OCI-M1 (cell line): ENCODE data around the gene POLG2.
A peak's percentile ranks its signal among the peaks of the same experiment; 100 is the strongest.
"Not testable (repeated sequence)": the region's sequence is repeated elsewhere in the genome, so short reads cannot be mapped to it uniquely, and the experiment has no call there.

Experiments used
- DNase-seq: peaks from one replicate; lab custom pipeline; 2025; lab: John Stamatoyannopoulos, UW

The POLG2 gene

DNA sequence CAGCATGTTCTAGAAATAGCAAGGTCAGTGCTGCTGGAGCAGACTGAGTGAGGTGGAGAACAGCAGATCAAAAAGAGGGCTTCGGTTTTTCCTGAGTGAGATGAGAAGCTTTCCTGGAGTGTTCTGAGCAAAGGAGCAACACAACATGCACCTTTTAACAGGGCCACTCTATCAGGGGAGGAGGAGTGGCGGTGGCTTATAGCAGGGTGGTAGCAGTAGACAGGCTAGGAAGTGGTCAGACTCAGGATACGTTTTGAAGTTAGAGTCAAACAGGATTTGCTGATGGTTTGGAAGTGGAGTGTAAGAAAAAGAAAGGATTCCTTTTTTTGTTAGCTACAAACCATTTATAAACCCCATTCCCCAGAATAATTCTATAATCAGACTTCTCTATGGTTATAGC lies 12.5 kb downstream of the POLG2 start:
- DNase-seq: no peak

DNA sequence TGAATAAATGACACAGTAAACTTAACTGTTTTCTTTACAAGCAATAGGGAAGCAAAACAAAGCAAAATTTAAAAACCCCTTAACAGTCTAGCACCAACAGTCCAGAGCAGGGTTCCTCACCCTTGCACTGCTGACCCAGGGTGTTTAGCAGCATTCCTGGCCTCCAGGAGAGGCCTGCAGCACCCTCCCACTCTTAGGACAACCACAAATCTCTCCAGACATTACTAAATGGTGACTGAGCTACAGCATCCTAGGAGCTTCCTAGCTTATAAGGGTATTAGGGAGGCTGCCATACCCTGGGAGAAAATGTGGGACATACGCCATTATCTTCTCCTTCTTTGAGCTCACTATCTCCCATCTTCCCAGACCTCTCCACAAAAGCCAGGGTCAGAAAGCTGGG lies 15.9 kb downstream of the POLG2 start:
- DNase-seq: no peak

DNA sequence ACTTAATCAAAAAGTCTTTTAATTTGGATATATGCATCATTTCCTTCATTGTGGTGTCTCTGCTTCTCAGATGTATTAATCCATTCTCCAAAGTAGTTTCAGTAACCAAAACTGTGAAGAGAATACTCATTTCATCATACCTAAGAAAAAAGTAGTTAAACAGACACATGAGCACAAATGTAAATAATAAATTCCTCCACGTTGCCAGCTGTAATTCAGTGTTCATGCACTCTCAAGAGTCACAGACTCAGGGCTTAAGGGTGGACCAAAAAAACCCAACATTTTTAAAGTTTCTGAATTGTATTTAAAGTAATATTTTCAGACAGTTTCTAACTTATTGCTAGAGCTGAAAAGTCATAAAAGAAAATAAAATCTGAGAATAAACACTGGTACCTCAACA lies 19.0 kb downstream of the POLG2 start:
- no peak for DNase-seq

DNA sequence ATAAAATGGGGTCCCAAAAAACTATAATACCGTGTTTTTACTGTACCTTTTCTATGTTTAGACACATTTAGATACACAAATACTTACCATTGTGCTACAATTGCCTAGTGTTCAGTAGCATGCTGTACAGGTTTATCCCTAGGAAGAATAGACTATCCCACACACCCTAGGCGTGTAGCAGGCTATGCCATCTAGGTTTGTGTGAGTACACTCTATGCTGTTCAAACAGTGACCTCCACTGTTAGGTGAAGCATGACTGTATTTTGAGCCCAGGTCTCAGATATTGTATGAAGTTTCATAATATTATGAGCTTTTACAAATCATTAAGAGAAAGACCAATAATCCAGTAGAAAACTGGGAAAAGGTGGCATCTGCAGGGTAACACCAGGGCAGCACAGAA lies 24.3 kb downstream of the POLG2 start:
- DNase-seq: no peak

DNA sequence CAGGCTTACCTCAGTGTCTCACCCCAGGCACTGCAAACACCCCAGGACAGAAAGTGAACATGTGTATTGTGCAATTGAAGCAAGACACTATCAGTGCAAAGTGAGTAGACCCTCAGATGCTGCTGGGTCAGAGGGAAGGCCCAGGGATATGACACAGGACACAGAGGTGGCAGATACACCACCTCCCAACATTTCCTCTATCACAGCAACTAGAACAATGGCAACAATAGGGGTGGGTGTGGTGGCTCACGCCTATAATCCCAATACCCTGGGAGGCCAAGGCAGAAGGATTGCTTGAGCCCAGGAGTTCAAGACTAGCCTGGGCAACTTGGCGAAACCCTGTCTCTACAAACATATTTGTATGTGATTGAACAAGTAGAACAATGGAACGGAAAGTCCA lies 25.4 kb downstream of the POLG2 start:
- DNase-seq: no peak

DNA sequence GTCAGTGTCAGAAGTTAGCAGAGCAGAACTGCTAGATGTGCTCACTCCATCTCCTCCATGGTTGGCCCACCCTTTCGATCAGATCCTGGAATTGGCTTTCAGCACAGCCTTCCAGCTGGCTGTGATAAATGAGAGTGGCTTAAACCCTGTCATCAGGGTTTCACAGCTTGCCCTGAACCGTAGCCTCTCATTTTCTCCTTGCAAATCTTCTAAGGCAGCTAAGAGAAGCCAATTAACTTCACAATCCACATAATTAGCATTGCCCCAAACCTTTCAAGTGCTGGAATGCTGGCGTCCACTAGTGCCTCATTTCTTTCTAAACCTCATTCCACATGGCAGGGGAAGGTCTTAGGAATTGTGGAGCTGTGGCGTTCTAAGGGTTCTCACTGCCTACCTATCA lies 26.2 kb downstream of the POLG2 start:
- DNase-seq: no peak

DNA sequence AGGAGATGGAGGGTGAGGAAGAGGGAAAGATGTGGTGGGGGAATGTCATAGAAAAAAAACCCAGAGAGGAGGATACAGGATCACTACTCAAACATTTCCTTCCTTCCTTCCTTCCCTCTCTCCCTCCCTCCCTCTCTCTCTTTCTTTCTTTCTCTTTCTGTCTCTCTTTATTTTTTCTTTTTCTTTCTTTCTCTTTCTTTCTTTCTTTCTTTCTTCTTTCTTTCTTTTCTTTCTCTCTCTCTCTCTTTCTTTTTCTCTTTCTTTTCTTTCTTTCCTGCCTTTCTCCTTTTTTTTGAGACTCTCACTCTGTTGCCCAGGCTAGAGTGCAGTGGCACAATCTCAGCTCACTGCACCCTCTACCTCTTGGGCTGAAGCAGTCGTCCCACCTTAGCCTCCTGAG lies 30.0 kb downstream of the POLG2 start:
- not testable (repeated sequence) for DNase-seq

DNA sequence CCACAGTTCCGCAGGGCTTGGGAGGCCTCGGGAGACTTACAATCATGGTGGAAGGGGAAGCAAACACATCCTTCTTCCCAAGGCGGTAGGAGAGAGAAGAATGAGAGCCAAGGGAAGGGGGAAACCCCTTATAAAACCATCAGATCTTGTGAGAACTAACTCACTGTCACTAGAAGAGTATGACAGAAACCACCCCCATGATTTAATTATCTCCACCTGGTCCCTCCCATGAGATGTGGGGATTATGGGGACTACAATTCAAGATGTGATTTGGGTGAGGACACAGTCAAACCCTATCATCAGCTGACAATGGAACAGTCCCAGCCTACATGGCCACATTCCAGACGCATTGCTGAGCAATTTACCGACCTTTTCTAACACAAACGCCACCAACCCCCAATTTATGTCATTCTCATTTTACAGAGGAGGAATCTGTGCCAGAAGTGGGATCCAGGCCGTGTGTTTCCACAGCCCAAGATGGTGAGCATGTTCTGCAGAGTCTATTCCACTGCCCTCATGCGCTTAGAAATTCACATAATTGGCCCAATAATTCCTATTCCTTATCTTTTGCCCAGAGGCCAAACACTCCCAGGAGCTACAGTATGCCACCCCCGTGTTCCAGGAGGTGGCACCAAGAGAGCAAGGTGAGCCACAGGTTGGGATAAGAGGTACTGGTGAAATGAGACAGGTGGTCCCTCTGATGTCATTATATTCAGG lies 30.7 kb downstream of the POLG2 start:
- no peak for DNase-seq

DNA sequence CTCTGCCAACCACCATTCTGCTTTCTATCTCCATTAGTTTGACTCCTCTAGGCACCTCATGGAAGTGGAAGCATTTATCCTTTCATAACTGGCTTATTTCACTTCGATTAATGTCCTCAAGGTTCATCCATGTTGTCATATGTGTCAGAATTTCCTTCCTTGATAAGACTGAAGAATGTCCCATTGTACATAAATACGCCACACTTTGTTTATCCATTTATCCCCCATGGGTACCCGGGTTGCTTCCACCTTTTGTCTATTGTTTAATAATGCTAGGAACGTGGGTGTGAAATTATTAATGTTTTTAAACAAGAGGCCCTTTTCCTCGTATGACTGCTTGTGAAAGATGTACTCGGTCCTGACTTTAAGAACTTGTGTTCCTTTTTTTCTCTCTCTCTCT lies 35.1 kb downstream of the POLG2 start:
- DNase-seq: no peak

DNA sequence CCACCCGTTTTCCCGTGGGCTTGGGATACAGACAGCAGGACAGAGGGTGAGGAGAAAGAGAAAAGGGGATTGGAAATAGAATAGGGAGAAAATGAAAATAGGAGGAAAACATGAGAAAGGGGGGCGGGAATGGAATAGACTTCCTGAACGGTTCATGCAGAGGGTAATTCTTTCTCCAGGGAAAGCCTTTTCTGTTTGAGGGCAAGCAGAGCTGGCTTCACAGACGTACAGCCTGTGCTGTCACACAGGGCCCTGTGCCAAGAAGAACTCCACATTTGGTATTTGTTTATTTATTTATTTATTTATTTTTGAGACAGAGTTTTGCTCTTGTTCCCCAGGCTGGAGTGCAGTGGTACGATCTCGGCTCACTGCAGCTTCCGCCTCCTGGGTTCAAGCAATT lies 35.9 kb downstream of the POLG2 start:
- no peak for DNase-seq

DNA sequence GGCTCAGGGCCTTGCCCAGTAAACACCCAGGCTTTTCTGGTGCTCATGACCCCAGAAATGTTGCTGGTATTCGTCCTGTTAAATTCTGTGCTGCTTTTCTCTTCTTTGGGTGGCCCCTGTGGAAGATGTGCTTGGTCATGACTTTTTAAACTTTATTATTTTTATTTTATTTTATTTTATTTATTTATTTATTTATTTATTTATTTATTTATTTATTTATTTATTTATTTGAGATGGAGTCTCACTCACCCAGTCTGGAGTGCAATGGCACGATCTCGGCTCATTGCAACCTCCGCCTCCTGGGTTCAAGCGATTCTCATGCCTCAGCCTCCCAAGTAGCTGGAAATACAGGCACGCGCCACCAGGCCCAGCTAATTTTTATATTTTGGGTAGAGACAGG lies 37.0 kb downstream of the POLG2 start:
- not testable (repeated sequence) for DNase-seq

DNA sequence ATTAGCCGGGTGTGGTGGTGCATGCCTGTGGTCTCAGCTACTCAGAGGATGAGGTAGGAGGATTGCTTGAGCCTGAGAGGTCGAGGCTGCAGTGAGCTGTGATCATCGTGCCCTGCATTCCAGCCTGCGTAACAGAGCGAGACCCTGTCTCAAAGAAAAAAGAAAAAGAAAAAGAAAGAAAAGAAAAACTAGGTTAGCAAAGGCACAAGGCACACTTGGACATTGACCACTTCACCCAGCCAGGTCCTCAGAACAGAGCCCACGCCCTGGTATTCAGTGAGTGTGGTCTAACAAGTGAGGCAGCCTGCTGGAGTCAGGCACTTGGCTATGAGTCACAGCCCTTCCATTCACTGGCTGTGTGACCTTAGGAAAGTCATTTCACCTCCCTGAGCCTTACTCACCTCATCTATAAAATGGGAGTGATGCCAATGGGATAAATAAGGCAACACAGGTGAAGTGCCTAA lies 37.5 kb downstream of the POLG2 start:
- DNase-seq: no peak

DNA sequence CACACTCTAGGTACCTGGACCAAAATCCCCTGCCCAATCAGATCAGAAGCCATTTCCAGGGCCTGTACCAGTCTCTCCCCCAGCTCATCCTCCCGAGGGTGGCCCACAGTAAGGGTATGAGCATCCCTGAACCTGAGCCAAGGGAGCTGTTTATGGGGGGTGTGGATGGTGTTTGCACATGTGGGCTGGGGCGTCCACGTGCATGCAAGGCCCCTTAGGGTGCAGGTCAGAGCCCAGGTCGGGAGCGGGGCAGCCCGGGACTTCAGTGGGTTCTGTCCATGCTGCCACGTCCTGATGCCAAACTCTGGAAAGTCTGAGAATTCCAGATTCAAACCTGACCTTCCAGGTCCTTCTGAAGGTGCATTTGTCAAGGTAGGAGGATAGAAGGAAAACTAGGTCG lies 38.1 kb downstream of the POLG2 start:
- no peak for DNase-seq

DNA sequence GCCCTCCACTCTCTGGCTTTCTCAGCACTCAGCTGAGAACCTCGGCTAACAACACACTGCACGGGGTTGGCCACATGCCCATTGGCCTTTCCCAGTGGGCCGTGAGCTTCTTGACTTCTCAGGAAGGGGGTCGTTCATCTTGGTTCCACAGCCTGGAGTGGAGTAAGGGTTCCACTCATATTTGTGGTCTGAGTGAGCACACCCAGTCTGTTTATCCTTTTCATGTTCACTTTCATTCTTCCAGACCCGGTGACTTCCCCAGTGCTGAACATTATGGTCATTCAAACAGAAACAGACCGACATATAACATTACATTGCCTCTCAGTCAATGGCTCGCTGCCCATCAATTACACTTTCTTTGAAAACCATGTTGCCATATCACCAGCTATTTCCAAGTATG lies 39.7 kb downstream of the POLG2 start:
- DNase-seq: no peak

DNA sequence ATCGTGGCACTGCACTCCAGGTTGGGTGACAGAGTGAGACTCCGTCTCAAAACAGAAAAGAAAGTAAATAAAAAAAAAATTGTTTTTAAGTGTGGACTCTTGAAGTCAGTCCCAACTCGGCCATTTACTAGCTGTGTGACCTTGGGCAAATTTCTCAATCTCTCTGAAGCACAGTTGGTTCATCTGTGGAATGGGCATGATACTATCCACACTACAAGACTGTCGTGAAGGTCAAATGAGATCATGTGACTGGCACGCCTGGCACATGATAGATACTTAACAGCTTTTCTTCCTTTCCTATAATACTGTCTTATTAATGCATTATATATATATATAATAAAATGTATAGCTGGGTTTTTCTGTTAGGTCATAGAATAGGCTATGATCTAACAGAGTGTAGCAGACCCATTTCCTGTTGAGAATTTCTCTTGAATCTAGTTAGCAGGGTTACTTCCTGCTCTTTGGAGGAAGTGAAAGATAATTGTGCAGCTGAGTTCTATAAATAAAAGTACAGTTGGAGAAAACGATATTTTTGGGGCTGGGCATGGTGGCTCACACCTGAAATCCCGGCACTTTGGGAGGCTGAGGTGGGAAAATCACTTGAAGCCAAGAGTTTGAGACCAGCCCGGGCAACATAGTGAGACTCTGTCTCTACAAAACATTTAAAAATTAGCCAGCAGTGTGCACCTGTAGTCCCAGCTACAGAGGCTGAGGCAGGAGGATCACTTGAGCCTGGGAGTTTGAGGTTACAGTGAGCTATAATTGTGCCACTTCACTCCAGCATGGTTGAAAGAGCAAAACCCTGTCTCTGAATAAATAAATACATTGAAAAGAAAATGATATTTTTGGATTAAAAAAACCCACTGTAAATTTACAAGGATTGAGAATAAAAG lies 40.6 kb downstream of the POLG2 start:
- DNase-seq: peak; percentile 38

DNA sequence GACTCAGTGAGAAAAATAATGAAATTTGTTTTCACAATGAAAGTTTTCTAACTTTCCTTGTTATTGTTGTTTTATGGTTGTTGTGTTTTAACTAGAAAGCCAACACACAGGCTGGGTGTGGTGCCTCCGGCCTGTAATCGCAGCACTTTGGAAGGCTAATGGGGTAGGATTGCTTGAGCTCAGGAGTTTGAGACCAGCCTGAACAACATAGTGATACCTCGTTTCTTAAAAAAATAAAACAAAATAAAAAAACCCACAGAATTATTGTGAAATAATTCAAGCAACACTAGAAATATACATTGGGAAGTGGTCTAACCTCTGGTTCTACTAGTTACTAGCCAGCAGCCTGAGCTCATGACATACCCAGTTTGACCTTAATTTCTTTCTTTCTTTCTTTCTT lies 47.3 kb downstream of the POLG2 start:
- DNase-seq: peak; percentile 83

DNA sequence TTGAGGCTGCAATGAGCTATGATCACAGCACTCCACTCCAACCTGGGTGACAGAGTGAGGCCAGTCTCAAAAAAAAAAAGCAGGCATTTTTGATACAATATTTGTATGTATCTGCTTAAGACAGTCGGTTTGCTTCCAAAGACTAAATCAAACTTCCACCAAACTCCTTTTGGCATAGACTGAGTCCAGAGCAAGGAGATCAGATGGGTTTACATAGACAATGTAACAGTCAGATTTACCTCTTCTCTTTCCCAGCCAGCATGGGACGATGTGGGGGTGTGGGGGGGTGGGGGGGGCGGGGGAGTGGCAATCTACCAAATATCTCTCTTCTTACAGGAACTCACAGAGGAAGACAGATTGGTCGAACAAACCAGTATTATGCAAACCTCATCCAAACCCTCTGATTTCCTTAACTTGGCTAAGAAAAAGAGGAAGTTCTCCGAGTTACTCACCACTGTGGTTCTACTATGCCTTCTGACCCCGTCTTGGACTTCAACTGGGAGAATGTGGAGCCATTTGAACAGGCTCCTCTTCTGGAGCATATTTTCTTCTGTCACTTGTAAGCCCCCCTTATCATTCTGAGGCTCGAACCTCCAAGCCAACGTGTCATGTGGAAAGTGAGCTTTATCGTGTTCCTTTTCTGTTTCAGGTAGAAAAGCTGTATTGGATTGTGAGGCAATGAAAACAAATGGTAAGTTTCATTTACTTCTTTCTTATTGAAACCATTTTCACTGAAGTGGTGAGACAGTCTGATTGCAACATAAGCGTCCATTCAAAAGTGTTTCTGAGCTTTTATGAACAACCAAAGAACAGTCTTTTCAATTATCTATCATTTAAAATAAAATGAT lies 48.0 kb downstream of the POLG2 start, which contains the start of gene MILR1:
MILR1 (plus strand) TSS at position 451 of the 848 bp plus-strand sequence; CDS start at position 505, 54 bp downstream.
- peak; percentile 98 for DNase-seq

DNA sequence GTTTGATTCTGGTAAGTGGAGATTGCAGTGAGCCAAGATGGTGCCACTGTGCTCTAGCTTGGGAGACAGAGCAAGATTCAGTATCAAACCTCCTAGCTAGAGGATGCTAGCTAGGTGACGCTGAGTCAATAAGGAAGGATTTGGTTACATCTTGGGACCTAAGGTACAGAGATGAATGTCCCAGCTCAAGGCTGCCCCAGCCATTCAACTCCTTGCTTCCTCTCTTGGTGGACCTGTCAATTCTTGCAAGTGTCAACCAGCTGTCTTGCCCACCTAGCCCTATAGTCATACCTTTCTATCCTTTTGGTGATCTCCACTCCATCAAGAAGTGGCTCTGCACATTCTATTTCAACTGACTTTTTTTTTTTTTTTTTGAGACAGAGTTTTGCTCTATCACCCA lies 49.3 kb downstream of the POLG2 start:
- no peak for DNase-seq

DNA sequence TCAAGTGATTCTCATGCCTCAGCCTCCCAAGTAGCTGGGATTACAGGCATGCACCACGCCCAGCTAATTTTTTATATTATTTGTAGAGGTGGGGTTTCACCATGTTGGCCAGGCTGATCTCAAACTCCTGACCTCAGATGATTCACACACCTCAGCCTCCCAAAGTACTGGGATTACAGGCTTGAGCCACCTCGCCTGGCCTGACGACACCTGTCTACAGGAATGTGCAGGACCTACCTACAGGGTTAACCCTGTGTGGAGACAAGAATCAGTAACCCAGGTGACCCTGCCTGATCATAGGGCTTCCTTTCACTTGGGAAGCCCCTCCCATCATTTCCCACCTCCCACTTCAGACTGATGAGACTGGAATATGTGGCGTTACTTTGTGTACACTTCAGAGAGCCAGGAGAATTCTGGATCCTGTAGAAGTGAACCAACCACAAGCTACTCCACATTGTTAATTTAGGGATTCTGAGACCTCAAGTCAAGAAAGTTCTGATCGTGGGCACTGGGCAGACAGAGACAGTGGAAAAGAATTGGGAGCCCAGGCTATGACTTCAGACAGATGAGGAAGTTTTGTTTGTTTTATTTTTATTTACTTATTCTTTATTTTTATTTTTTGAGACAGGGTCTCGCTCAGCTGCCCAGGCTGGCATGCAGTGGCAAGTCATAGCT lies 53.6 kb downstream of the POLG2 start:
- no peak for DNase-seq

DNA sequence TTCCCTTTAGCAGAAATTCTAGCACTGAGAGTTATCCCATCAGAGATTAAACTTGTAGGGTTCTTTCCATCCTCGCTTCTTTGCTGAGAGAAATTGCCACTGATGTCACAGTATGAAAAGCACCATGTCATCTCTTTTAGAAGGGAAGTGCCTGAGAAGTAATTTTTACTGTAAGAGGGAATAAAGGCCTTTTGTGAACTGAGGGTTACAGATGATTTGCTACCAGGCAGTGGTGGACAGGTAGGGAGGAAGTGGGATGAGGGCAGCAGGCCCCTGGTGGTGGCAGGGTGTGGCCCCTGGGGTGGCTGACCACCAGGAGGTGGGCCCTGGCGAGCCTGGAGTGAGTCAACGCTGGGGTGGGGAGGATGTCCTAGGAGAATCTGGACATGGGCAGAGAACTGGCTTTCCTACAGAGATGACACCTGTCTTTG lies 54.3 kb downstream of the POLG2 start:
- peak; percentile 71 for DNase-seq

DNA sequence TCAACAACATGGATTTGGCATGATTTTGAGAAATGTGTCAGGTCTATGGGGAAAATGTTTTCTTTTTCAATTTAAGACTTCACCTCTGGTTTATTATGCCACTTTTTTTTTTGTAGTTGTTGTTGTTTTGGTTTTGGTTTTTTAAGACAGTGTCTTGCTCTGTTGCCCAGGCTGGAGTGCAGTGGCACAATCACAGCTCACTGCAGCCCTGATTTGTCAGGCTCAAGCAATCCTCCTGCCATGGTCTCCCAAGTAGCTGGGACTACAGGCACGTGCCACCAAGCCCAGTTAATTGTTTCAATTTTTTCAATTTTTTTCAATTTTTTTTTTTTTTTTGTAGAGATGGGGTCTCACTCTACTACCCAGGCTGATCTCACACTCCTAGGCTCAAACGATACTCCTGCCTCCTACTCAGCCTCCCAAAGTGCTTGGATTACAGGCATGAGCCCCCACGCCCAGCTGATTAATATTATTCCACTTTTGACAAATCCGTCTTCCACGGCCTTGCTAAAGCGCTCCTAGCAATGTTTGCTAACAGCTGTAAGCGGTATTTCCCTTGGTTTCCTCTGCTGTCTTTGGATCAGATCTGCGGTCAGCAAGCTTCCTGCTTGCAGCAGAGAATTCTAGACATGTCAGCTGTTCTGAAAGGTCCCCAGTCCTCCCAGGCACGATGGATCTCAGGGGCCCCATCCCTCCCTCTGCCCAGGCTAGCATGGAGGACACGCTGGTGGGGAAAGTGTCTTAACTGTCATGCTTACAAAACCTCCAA lies 54.9 kb downstream of the POLG2 start:
- peak; percentile 71 for DNase-seq
